ENCODE results near the gene MTHFD1. TPM values are rescaled to one million over a fixed set of nuclear protein-coding genes. Genes with fewer than 3 reads are reported as not detected.

MTHFD1 gene
- total and polyA plus RNA-seq, 9 of the 15 experiments (the other 6 are each of a cell fraction or from before 2014, with no cell fraction given): 66.7 to 158 (median 90.9) TPM

- ChIA-PET CTCF (ENCODE audit: low intra/inter-chr PET ratio) (no interaction called here), POLR2A (interaction anchor here (0.8 to 1.8 kb wide), 2 partner anchors 18 to 243 kb away, joined by 3 to 4 read pairs; no protein-coding TSS in a partner anchor)
- Histone ChIP-seq H3K36me3 (ENCODE audit: control insufficient read depth, insufficient read depth, low read length) (peaks cover 79% of the 10 kb centered on the region), H3K4me1 (replicated peaks in 1 of 2; ENCODE audit: control insufficient read depth in 2 of 2, insufficient read depth in 2 of 2, low read length in 2 of 2) (no peaks in the 10 kb centered on the region; a peak in 1 of 5 replicates), H3K27me3 (ENCODE audit: control insufficient read depth in 2 of 2, insufficient read depth in 2 of 2, low read length in 2 of 2) (no peaks in the 10 kb centered on the region), H3K79me2 (ENCODE audit: control insufficient read depth, insufficient read depth, low read length) (no peaks in the 10 kb centered on the region), H3K9me3 (replicated peaks; ENCODE audit: control insufficient read depth, insufficient read depth, low read depth, low read length) (no peaks in the 10 kb centered on the region), H3K4me3 (no peak overlapping the region), H3K9me1 (ENCODE audit: control insufficient read depth, insufficient read depth, low read length) (no peaks in the 10 kb centered on the region), H3K9ac (ENCODE audit: insufficient read depth in 1 of 2, low read depth in 2 of 2, low read length in 2 of 2) (no peak overlapping the region), H3K4me2 (ENCODE audit: insufficient read depth, low read length) (no peak overlapping the region), H4K20me1 (replicated peaks; ENCODE audit: control insufficient read depth, insufficient read depth, low read length) (no peaks in the 10 kb centered on the region), H2AFZ (ENCODE audit: low read depth, low read length) (no peak overlapping the region), H3K27ac (ENCODE audit: extremely low read depth, low read depth, low read length) (no peak overlapping the region)
- BruUV-seq (replicated peaks): no TSS peak
- intact Hi-C loops (cut with micrococcal nuclease) (no loop called here), in situ Hi-C loops (cut with MboI) (no loop called here)
- WGBS (ENCODE audit: insufficient coverage, low coverage, missing lambda C conversion rate): 76% methylated on average over 5 of the region's 5 CpGs
- DNase-seq (ENCODE audit: extremely low read depth in 1 of 4, low spot score in 3 of 4) (peak in 2 of 4 experiments; percentile 16 to 32), FAIRE-seq (no peak), ATAC-seq (no peak)
- TF ChIP-seq MEIS2 (IDR thresholded peaks at IDR 0.05; ENCODE audit: partially characterized antibody) (peak; percentile 69), ZNF146 (CRISPR knock-in tag; IDR thresholded peaks at IDR 0.05; ENCODE audit: unreplicated experiment) (peak; percentile 29), CTBP1 (IDR thresholded peaks at IDR 0.05; ENCODE audit: borderline replicate concordance) (peak; percentile 55; the same call in 1 of the 2 replicates), PKNOX1 (IDR thresholded peaks at IDR 0.05) (peak; percentile 27; the same call in 1 of the 2 replicates), MCM7 (IDR thresholded peaks at IDR 0.05) (no peak), ZNF253 (CRISPR knock-in tag; conservative IDR thresholded peaks at IDR 0.05) (no peak), PBX2 (CRISPR knock-in tag; IDR thresholded peaks at IDR 0.05; ENCODE audit: low read depth) (no peak), PBX2 (tag; conservative IDR thresholded peaks at IDR 0.05; ENCODE audit: low read depth) (peak; percentile 78), THAP7 (CRISPR knock-in tag; IDR thresholded peaks at IDR 0.05) (no peak), NFIC (IDR thresholded peaks at IDR 0.05) (peak; percentile 68), POLR2H (tag; IDR thresholded peaks at IDR 0.05; ENCODE audit: low read depth) (no peak), JUND (IDR thresholded peaks at IDR 0.05; ENCODE audit: borderline replicate concordance, low read depth, low read length) (peak; percentile 61; the same call in 1 of the 2 replicates), JUND (tag; IDR thresholded peaks at IDR 0.05; ENCODE audit: borderline replicate concordance, low read depth, low read length) (peak; percentile 62; the same call in 2 of the 3 replicates)
Measured at GRCh38 chr14:64417055-64417770, 29.1 kb downstream of the MTHFD1 start.
